Tibial nerve (tissue), 3 donors: ENCODE data around the gene BICRAL.
A peak's percentile ranks its signal among the peaks of the same experiment; 100 is the strongest.

Source experiments
- POLR2A ChIP-seq, 2 donors: fragments of 450-650 bp; IDR thresholded peaks; one replicate each; pipeline ENCODE4 v1.6.1; 2017; ENCODE audit warnings: antibody characterized with exemption in 2 of 2, mild to moderate bottlenecking in 2 of 2, moderate library complexity in 2 of 2
- TF ChIP-seq, protein P1 (sequence below), 5 experiments: fragments of 200-600 bp in 3 of 5; fragments of 450-650 bp in 2 of 5; sonication (generic) in 3 of 5; IDR thresholded peaks; one replicate each; pipeline ENCODE4 v1.5.1; 2016 to 2019; ENCODE audit warnings: antibody characterized with exemption in 5 of 5, mild to moderate bottlenecking in 3 of 5, moderate library complexity in 2 of 5

DNA sequence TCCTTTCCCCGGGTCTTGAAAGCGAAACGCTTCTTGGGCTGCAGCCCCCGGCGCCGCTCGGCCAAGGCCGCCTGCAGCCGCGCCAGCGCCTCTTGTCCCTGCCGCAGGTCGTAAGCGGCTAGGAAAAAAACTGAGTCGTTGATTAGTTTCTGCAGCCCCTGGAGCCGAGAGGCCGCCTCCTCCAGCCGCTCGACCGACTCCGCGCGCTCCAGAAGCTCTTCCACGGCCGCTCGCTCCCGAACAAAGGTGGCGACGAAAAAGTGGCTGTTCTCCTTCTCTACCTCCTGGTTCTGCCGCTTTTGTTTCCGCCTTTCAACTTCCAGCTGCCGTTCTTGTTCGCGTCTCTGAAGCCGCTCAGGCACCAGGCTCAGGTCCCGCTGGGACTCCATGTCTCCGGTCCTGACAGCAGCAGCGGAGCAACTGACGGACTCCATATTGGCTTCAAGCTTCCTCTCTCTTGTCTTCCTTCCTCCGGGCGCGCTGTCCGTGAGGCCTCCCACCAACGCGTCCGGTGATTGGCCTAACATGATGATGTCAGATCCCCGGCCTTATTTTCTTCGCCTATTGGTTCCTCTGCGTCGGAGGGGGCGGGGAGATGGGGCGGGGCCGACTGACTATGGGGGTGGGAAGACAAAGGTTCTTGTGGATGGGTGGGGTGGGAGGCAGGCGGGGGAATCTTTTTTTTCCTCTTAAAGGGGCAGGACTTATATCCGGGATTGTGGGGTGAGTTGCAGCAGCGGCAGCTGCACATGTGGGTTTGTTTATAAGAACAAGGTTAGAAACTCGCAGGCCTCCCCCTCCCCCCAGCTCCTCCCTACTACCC is 36.0 kb upstream of the BICRAL start, which contains the start of gene TBCC:
- TF ChIP-seq, protein P1, sequence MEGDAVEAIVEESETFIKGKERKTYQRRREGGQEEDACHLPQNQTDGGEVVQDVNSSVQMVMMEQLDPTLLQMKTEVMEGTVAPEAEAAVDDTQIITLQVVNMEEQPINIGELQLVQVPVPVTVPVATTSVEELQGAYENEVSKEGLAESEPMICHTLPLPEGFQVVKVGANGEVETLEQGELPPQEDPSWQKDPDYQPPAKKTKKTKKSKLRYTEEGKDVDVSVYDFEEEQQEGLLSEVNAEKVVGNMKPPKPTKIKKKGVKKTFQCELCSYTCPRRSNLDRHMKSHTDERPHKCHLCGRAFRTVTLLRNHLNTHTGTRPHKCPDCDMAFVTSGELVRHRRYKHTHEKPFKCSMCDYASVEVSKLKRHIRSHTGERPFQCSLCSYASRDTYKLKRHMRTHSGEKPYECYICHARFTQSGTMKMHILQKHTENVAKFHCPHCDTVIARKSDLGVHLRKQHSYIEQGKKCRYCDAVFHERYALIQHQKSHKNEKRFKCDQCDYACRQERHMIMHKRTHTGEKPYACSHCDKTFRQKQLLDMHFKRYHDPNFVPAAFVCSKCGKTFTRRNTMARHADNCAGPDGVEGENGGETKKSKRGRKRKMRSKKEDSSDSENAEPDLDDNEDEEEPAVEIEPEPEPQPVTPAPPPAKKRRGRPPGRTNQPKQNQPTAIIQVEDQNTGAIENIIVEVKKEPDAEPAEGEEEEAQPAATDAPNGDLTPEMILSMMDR (IDR thresholded peaks at IDR 0.05): peak in 1 of 5 experiments; percentile 4
- TF ChIP-seq POLR2A (IDR thresholded peaks at IDR 0.05): peak; percentile 82 to 95
